ENCODE data around the gene NUF2.

The NUF2 gene

DNA sequence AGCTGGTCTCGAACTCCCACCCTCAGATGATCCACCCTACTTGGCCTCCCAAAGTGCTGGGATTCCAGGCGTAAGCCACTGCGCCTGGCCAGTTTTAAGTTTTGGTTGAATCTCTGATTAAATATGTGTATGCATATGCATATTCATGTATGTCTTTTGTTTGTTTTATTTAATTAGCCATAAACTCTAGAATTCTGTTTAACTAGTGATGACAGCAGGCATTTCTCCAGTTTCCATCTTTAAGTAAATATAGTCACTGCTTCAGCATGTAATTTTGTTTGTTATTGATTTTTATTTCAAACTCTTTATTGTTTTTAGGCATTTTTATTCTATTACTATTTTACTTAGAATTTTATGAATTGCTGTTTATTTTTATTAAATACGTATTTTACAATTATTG lies 58.0 kb downstream of the NUF2 start:
- no peak for DNase-seq (ENCODE audit: low spot score)
- in situ Hi-C loops (cut with MboI; ENCODE audit: low pct_unique_long_range_greater_than_20kb, low sequenced_read_pairs, unreplicated experiment) = no loop called here
- TF ChIP-seq, protein P1, sequence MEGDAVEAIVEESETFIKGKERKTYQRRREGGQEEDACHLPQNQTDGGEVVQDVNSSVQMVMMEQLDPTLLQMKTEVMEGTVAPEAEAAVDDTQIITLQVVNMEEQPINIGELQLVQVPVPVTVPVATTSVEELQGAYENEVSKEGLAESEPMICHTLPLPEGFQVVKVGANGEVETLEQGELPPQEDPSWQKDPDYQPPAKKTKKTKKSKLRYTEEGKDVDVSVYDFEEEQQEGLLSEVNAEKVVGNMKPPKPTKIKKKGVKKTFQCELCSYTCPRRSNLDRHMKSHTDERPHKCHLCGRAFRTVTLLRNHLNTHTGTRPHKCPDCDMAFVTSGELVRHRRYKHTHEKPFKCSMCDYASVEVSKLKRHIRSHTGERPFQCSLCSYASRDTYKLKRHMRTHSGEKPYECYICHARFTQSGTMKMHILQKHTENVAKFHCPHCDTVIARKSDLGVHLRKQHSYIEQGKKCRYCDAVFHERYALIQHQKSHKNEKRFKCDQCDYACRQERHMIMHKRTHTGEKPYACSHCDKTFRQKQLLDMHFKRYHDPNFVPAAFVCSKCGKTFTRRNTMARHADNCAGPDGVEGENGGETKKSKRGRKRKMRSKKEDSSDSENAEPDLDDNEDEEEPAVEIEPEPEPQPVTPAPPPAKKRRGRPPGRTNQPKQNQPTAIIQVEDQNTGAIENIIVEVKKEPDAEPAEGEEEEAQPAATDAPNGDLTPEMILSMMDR (IDR thresholded peaks at IDR 0.05; ENCODE audit: extremely low read depth, insufficient read depth, missing control alignments) = no peak

DNA sequence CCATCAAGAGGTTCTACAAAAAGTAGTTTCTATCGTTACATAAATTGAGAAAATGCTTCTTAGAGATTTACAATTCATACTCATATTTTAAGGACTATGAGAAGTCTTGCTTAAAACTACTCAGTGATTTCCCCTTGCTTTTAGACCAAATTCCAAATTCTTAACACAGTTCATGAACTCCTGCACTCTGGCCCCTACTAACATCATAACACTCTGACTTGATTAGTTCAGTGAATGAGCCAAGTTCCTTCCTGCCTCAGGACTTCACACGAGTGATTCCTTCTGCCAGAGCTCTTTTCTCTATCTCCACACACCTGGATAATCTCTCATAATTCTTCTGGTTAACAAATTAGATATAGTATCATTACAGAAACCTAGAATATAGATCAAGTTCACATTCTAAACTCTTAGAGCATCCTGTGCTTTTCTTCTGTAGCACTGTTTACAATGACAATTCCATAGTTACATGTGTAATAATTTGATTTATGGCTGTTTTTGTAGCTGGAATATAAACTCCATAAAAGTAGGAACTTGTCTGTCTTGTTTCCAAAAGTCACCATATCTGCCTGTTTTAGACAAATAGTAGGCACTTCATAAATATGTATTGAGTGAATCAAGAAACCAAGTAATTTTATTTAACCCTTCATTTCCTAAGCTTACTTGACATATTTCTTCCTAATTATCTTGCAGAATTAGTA lies 59.9 kb downstream of the NUF2 start:
- DNase-seq (ENCODE audit: low spot score) = no peak
- TF ChIP-seq, protein P1 (IDR thresholded peaks at IDR 0.05; ENCODE audit: extremely low read depth, insufficient read depth, missing control alignments) = no peak
- in situ Hi-C loops (cut with MboI; ENCODE audit: low pct_unique_long_range_greater_than_20kb, low sequenced_read_pairs, unreplicated experiment) = no loop called here

DNA sequence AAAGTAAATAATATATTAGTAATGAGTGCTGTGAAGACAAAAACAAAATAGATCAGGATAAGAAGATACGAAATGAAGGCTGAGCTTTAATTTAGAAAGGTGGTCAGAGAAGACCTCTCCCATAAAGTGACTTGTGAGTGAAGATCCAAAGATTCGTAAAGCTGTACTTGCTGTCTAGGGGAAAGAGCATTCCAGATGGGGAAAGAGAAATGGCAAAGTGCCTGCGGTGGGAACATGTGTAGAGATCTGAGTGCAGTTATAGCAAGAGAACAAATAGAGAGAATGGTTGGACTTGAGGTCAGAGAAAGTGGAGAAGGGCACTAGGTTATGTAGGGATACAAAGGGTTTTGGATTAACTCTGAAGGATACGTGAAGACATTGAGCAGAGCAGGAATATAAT lies 60.6 kb downstream of the NUF2 start:
- in situ Hi-C loops (cut with MboI; ENCODE audit: low pct_unique_long_range_greater_than_20kb, low sequenced_read_pairs, unreplicated experiment) = no loop called here
- TF ChIP-seq, protein P1 (IDR thresholded peaks at IDR 0.05; ENCODE audit: extremely low read depth, insufficient read depth, missing control alignments) = no peak
- no peak for DNase-seq (ENCODE audit: low spot score)

DNA sequence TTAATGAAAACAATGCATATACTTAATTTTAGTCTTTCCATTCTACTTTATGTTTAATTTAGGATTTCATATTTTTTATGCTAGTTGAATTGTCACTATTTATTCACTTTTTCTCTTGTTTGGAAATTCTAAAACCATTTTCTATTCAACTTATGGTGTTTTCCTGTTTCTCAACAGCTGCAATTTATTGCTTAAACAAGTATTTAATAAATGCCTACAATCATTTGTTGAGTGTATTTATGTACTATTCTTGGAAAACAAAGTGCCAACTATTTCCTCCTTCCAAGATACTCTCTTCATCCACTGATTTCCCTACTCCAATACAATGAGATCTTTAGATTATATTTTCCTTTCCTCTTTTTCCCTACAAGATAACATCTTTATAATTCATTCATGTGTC lies 65.4 kb downstream of the NUF2 start:
- in situ Hi-C loops (cut with MboI; ENCODE audit: low pct_unique_long_range_greater_than_20kb, low sequenced_read_pairs, unreplicated experiment) = no loop called here
- no peak for DNase-seq (ENCODE audit: low spot score)
- TF ChIP-seq, protein P1 (IDR thresholded peaks at IDR 0.05; ENCODE audit: extremely low read depth, insufficient read depth, missing control alignments) = no peak

DNA sequence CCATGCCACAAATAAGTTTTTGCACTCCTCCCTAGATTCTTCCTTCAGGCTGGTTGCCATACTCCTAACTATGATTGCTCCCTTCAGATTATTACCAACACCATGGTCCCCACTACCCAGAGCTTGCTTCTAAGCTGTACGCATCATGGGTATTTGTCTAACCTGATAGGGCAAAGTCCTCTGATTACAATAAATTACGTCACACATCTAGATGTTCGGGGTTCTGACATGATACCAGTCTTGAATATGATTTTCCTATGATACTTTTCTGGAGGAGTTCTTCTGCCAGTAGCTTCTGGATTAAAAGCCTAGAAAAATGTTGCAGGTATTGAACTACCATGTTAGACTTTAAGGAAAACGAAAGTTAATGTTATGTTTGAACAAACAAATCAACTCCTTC lies 67.2 kb downstream of the NUF2 start:
- TF ChIP-seq, protein P1 (IDR thresholded peaks at IDR 0.05; ENCODE audit: extremely low read depth, insufficient read depth, missing control alignments) = no peak
- in situ Hi-C loops (cut with MboI; ENCODE audit: low pct_unique_long_range_greater_than_20kb, low sequenced_read_pairs, unreplicated experiment) = no loop called here
- no peak for DNase-seq (ENCODE audit: low spot score)

GRCh38 chr1:163395790-163396189 lies 74.0 kb downstream of the NUF2 start:
- no peak for DNase-seq (ENCODE audit: low spot score)
- in situ Hi-C loops (cut with MboI; ENCODE audit: low pct_unique_long_range_greater_than_20kb, low sequenced_read_pairs, unreplicated experiment) = no loop called here
- TF ChIP-seq, protein P1 (IDR thresholded peaks at IDR 0.05; ENCODE audit: extremely low read depth, insufficient read depth, missing control alignments) = no peak
